Loucy (cell line): ENCODE data around the gene KIAA0232.

Source experiments
- EZH2phosphoT487 ChIP-seq: fragments of 200-600 bp; IDR thresholded peaks from 2 replicates; pipeline ENCODE4 v1.6.1; 2018; ENCODE audit warnings: antibody characterized with exemption, mild to moderate bottlenecking, moderate library complexity, borderline replicate concordance
- TF ChIP-seq, protein P1 (sequence below): fragments of 200-600 bp; sonication (generic); conservative IDR thresholded peaks from 2 replicates; pipeline ENCODE4 v1.5.1; 2014; ENCODE audit warnings: mild to moderate bottlenecking, antibody characterized with exemption, low read length

DNA sequence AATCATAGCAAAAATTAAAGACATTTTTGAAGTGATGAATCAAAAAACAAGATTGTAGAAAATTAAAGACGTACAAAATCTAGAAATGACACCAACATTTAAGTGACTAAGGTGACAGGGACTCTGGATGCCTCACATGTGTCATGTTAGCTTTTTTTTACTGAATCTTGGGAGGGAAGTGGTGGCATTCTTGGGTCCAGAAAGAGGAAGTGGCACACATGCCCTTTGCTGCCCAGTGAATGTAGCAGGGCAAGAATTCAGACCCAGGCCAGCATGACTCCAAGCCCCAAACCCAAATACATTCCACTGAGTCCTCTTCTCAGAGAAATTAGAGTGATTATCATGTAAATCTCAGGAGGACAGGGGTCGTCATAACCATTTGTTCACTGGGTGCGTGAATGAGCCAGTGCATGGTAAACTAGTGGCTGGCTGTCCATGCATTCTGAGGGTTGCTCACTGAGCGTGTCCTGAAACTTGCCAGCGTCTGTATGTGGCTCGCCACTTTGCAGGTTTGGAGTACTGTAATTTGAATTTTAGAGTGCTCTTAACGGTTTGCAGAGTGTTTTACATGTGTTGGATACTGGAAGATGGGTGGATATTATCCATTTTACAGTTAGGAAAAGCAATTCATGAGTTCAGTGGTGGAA lies 71.7 kb downstream of the KIAA0232 start:
- TF ChIP-seq, protein P1, sequence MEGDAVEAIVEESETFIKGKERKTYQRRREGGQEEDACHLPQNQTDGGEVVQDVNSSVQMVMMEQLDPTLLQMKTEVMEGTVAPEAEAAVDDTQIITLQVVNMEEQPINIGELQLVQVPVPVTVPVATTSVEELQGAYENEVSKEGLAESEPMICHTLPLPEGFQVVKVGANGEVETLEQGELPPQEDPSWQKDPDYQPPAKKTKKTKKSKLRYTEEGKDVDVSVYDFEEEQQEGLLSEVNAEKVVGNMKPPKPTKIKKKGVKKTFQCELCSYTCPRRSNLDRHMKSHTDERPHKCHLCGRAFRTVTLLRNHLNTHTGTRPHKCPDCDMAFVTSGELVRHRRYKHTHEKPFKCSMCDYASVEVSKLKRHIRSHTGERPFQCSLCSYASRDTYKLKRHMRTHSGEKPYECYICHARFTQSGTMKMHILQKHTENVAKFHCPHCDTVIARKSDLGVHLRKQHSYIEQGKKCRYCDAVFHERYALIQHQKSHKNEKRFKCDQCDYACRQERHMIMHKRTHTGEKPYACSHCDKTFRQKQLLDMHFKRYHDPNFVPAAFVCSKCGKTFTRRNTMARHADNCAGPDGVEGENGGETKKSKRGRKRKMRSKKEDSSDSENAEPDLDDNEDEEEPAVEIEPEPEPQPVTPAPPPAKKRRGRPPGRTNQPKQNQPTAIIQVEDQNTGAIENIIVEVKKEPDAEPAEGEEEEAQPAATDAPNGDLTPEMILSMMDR: no peak
- TF ChIP-seq EZH2phosphoT487: no peak
